ENCODE measurements around the gene ITPR2. TPM values are rescaled to one million over a fixed set of nuclear protein-coding genes. Genes with fewer than 3 reads are reported as not detected.

Gene ITPR2
- total RNA-seq, 2 experiments from 2014 or later, result 28.8 to 29.9 TPM

GRCh38 chr12:26401874-26402273, 431.1 kb downstream of the ITPR2 start:
- ChIA-PET POLR2A (no interaction called here), CTCF (no interaction called here)
- Mint-ChIP-seq H3K4me3 (no peak overlapping the region), H3K27ac (no peak overlapping the region), H3K4me1 (ENCODE audit: low read depth) (no peaks in the 10 kb centered on the region), H3K9me3 (no peaks in the 10 kb centered on the region), H3K36me3 (ENCODE audit: low read depth) (peaks cover 12% of the 10 kb centered on the region), H3K27me3 (no peaks in the 10 kb centered on the region)
- H3K27ac ChIP-seq (ENCODE audit: low read depth in 1 of 2, low read length in 2 of 2), result no peak overlapping the region
- H3K27me3 ChIP-seq (ENCODE audit: control insufficient read depth in 1 of 2, insufficient read depth in 2 of 2, low read length in 2 of 2), result no peaks in the 10 kb centered on the region
- H3K36me3 ChIP-seq (ENCODE audit: insufficient read depth, low read length), result peaks cover 17% of the 10 kb centered on the region
- no peak overlapping the region for H3K4me3 ChIP-seq (ENCODE audit: low read length)
- TF ChIP-seq CTCF (IDR thresholded peaks at IDR 0.05), result no peak
- H3K9me3 ChIP-seq (ENCODE audit: control insufficient read depth in 1 of 2, insufficient read depth in 1 of 2, low read length in 2 of 2), result no peaks in the 10 kb centered on the region
- H3K4me1 ChIP-seq (ENCODE audit: insufficient read depth, low read length), result no peaks in the 10 kb centered on the region
- intact Hi-C loops (cut with DNase I, micrococcal nuclease), result no loop called here
- DNase-seq (no peak), ATAC-seq (ENCODE audit: poor library complexity) (no peak)

- no peak for ATAC-seq (ENCODE audit: poor library complexity)
- no peak for DNase-seq
- Histone ChIP-seq H3K9me3 (ENCODE audit: control insufficient read depth in 1 of 2, insufficient read depth in 1 of 2, low read length in 2 of 2) (no peaks in the 10 kb centered on the region), H3K4me3 (ENCODE audit: low read length) (no peak overlapping the region), H3K4me1 (ENCODE audit: insufficient read depth, low read length) (no peaks in the 10 kb centered on the region), H3K27me3 (ENCODE audit: control insufficient read depth in 1 of 2, insufficient read depth in 2 of 2, low read length in 2 of 2) (no peaks in the 10 kb centered on the region), H3K27ac (ENCODE audit: low read depth in 1 of 2, low read length in 2 of 2) (no peak overlapping the region), H3K36me3 (ENCODE audit: insufficient read depth, low read length) (peaks cover 25% of the 10 kb centered on the region)
- Mint-ChIP-seq H3K4me1 (ENCODE audit: low read depth) (no peaks in the 10 kb centered on the region), H3K9me3 (no peaks in the 10 kb centered on the region), H3K27ac (no peak overlapping the region), H3K4me3 (no peak overlapping the region), H3K36me3 (ENCODE audit: low read depth) (peaks cover 10% of the 10 kb centered on the region), H3K27me3 (no peaks in the 10 kb centered on the region)
- POLR2A ChIA-PET, result no interaction called here
- CTCF ChIA-PET, result no interaction called here
- intact Hi-C loops (cut with DNase I, micrococcal nuclease), result no loop called here
- no peak for TF ChIP-seq CTCF (IDR thresholded peaks at IDR 0.05)
Measured at GRCh38 chr12:26400627-26401026, 432.4 kb downstream of the ITPR2 start.

- Histone ChIP-seq H3K4me3 (ENCODE audit: low read length) (no peak overlapping the region), H3K27me3 (ENCODE audit: control insufficient read depth in 1 of 2, insufficient read depth in 2 of 2, low read length in 2 of 2) (no peaks in the 10 kb centered on the region), H3K4me1 (ENCODE audit: insufficient read depth, low read length) (no peaks in the 10 kb centered on the region), H3K27ac (ENCODE audit: low read depth in 1 of 2, low read length in 2 of 2) (no peak overlapping the region), H3K9me3 (ENCODE audit: control insufficient read depth in 1 of 2, insufficient read depth in 1 of 2, low read length in 2 of 2) (no peaks in the 10 kb centered on the region), H3K36me3 (ENCODE audit: insufficient read depth, low read length) (peaks cover 36% of the 10 kb centered on the region)
- ChIA-PET POLR2A (no interaction called here), CTCF (no interaction called here)
- H3K36me3 Mint-ChIP-seq (ENCODE audit: low read depth), result peaks cover 10% of the 10 kb centered on the region
- H3K27ac Mint-ChIP-seq, result no peak overlapping the region
- intact Hi-C loops (cut with DNase I, micrococcal nuclease), result no loop called here
- H3K9me3 Mint-ChIP-seq, result no peaks in the 10 kb centered on the region
- no peak for DNase-seq
- H3K4me1 Mint-ChIP-seq (ENCODE audit: low read depth), result no peaks in the 10 kb centered on the region
- H3K4me3 Mint-ChIP-seq, result no peak overlapping the region
- H3K27me3 Mint-ChIP-seq, result no peaks in the 10 kb centered on the region
- TF ChIP-seq CTCF (IDR thresholded peaks at IDR 0.05), result no peak
- no peak for ATAC-seq (ENCODE audit: poor library complexity)
Measured at GRCh38 chr12:26399381-26399780, 433.6 kb downstream of the ITPR2 start.
